NCI-H446 treated with DMSO at 0.1 percent for 48 hours (cell line): ENCODE results near the gene RNLS.
"Not testable (repeated sequence)": the region's sequence is repeated elsewhere in the genome, so short reads cannot be mapped to it uniquely, and the experiment has no call there.

Experiments
- DNase-seq: peaks from one replicate; lab custom pipeline; 2025; lab: John Stamatoyannopoulos, UW

The RNLS gene

GRCh38 chr10:88293651-88294230 lies 289.4 kb downstream of the RNLS start:
- no peak for DNase-seq

DNA sequence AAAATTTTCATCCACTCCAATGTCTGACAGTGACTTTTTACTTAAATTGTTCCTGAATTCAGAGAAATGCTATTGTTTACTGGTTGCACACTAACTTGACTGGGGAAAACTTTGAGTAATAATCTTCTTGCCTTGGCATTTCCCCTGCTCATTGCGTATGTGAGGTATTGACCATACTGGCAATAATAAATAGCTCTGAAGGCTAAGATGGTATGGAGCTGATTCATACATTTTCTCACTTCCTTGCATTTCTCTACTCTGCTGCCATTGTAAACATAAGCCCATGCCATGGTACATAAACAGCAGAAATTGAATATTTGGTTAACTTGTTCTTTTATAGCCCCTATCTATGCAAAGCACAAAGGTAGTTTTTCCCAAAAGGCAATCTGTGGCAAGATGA lies 290.0 kb downstream of the RNLS start:
- no peak for DNase-seq

DNA sequence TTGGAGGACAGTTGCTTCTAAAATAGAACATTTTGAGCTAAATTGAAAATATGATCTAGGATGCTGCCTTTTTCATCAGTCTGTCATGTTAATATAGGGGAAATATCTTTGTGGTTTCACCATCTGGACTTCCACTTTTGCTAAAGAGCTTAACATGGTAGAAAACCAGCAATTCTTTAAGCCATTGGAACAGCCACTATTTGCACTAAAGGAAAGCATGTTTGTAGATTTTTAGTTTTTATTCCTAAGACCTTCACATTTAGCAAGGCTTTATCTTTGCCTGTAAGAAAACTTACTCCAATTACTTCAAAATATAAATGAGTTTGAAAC lies 291.0 kb downstream of the RNLS start:
- no peak for DNase-seq

DNA sequence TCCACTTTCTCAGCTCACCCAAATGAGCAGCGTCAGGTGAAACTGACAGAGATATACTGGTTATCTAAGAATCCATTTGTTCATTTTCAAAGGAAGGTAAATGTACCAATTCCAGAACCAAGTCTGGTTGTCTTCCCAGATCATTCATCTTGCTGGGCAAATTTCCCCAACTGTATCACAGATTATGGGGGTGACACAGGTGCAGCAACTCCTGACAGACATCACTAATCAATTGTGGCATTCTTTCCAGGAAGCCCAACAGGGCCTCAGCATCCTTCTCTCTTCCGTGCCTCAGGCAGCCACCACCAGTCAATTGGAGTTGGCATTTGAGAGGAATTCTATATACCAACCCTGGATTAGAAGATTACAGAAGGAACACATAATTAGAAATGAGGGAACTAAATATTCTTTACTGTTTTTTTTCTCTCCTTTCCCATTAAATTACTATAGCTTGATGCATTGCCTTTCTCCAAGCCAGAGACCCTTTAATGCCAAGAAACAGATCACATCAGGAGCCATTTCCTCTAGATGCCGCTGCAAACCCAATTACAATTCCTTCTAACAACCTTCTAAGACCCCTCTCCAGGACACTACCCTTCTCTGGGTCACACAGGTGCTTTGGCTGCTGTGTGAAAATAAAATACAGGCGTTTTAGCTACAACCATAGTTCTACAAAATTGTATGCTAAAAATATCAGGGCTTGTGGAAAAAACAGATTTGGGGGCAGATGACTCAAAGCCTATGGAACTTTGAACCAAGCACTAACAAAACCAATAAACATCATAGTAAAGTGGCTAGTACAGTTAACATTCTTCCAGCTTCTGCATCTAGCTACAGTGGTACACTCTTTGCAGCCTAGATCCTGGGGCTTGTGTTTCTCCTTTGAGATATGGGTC lies 291.6 kb downstream of the RNLS start:
- no peak for DNase-seq

DNA sequence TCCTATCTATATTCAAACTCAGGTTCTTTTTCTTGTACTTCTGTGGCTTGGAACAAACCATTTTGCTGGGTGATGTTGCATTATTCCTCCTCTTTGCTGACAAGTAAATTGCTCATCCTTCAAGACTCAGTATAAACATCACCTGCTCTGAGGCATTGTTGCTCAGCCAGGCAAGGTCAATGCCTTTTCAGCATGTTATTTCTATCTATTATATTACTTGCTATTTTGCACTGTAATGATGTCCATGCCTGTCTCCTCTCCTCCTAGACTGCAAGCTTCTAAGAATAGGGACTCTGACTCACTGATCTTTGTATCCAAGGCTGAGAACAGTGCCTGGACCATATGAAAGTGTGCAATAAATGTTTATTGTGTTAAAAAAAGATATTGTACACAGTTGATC lies 293.8 kb downstream of the RNLS start:
- DNase-seq = no peak

- DNase-seq = no peak
Observed at GRCh38 chr10:88288320-88289059, 294.6 kb downstream of the RNLS start.

DNA sequence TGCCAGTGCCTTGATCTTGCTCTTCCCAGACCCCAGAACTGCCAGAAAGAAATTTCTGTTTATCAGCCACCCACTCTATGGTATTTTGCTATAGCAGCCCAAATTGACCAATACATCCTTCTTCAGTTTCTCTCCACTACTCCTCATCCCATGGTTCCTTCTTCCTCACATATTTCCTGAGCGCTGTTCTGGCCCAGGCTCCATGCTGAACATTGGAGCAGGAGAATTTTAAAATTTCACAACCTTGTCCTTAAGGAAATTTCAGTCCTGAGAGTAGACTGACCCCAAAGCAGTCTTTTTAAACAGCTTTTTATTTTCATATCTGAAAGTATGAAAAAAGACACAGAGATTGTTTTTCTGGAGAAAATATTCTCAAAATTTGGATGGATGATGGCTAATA lies 297.1 kb downstream of the RNLS start:
- no peak for DNase-seq

- no peak for DNase-seq
Observed at GRCh38 chr10:88281592-88282347, 301.3 kb downstream of the RNLS start.

- no peak for DNase-seq
Observed at GRCh38 chr10:88280518-88280917, 302.6 kb downstream of the RNLS start.

DNA sequence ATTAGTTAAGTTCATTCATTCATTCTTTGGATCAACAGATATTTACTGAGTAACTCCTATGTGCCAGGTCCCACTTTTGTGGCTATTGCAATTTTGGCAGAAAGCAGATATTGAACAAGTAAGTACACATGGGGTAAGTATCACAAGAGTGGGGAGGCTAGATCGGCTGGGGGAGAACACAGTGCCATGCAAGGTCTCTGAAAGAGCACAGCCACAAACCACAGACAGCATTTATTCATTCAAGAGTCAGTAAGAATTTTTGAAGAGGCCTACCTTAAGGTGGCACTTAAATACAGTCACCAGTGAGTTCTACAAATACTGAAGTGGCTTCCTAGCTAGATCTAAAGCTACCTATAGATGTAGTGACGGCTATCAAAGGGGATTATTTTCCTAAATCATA lies 304.2 kb downstream of the RNLS start:
- no peak for DNase-seq

DNA sequence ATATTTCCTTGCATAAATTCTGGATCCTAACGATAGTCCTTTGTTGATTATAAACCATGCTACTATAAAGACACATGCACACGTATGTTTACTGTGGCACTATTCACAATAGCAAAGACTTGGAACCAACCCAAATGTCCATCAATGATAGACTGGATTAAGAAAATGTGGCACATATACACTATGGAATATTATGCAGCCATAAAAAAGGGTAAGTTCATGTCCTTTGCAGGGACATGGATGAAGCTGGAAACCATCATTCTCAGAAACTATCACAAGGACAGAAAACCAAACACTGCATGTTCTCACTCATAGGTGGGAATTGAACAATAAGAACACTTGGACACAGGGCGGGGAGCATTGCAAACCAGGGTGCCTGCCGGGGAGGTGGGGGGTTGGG lies 306.2 kb downstream of the RNLS start:
- DNase-seq = not testable (repeated sequence)

DNA sequence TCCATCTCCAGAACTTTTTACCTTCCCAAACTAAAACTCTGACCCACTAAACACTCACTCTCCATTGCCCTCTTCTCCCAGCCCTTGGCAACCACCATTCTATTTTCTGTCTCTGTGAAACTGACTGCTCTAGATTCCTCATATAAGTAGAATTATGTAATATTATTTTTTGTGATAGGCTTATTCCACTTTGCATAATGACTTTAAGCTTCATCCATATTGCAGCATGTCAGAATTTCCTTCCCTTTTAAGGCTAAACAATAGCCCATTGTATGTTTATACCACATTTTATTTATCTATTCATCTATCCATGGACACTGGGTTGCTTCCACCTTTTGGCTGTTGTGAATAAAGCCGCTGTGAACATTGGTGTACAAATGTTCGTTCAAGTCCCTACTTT lies 308.8 kb downstream of the RNLS start:
- no peak for DNase-seq

DNA sequence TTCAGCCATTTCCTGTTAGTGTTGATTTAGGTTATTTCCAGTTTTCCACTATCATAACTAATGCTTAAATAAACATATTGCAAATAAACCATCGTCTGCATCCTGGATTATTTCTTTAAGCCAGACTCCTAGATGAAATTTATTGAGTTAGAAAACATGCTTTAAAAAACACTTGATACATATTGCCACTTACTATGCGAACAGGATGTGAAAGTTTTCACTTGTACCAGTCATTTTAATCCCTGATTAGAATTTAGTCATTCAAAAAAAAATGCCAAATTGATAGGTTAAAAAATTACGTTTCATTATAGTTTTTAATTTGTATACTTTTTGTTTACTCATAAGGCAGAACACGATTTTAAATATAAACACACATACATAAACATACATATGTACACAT lies 309.6 kb downstream of the RNLS start:
- DNase-seq = no peak

- DNase-seq = no peak
Observed at GRCh38 chr10:88271761-88272543, 311.2 kb downstream of the RNLS start.

DNA sequence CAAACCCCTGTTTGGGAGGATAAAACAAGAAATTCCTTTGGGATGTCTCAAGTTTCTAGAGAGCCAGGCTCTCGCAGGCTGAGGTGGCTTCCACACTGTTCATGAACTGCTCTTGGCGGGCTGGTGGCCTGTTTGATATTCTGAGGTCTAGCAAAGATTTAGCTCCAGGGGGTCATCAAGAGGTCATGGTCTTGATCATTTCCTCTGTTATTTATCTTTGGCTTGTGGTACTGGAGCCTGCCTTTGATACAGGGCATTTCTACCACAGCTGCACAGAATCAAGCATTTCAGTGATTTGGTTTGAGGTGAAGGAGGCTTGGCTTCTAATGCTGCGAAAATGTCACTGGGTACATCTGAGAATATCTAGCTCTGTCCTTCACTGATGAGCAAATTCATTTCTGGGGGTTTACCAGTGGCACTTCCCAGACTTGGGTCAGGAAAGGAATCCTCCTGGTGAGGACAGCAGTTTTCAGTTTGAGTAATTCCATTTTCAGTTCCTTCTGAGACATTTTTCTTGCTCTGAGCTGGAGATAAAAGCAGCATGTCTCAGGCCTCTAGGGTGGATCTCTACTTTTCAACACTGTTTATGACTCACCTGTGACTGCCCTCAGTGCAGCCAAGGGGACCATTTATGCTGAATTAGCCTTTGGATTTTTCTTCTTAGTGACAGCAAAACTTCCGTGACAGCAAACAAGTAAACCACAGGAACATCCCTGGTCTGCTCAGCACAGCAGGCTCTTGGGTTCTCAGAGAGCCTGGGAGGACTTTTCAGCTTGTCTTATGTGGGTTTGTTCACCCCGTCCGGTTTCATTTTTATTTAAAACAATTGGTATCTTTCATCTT lies 312.0 kb downstream of the RNLS start:
- no peak for DNase-seq

DNA sequence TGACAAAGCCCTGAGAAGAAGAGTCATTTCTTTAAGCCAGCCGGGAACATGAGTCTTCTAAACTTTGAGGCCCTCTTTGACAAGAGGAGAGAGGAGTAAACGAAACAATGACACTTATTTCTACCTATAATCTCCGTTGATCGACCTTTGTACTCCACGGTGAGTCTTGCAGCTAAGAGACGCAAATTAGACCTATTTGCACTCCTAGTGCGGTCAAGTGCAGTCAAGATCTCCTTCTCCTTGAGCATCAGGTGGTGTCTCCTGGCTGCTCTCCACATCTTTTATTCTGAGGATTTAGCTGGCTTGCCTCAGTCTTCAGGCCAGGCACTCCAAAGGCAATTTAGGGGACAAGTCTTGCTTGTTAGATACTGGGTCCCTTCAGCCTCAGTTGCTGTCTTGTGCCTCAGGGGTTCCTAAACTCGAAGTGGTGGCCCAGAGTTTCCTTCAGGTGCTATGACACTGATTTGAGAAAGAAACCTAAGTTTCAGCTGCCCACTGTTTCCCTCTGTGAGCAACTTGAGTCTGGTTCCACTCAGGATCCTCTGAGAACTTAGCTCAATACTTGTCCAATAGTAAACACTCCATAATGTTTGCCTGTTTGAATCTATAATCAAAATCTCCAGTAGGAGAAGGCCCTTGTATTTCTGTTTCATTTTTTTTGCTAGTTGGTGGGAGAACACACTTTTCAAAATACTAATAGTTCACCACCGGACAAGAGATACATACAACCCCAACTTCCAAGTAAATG lies 312.9 kb downstream of the RNLS start:
- no peak for DNase-seq

DNA sequence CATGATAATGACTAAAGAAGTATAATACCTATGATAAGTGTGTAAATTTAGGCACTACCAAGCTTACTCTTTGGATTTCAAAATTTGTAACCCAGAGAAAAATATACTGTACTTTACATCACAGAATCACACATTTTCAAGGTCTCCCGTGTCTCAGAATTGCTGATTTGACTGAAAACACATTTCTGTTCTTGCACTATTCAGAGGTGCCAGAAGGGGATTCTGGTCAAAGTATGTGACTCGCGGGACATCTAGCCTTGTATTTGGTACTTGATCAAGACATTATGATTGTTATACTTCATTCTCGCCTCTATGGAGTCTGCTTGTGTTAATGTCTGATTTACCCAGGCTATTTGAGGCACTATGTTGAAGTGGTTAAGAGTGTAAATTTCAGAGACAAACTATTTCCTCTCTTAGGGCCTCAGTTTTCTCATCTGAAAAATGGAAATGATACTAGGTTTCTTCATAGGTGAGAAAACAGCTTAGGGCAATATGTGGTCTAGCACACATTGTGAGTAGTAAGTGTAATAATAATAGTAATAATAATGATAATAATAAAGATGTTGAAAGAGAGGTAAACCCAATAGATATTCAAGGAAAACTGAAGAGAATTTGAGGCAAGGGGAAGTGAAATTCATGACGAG lies 320.4 kb downstream of the RNLS start:
- no peak for DNase-seq

GRCh38 chr10:88261152-88261551 lies 322.0 kb downstream of the RNLS start:
- no peak for DNase-seq

GRCh38 chr10:88260329-88261051 lies 322.6 kb downstream of the RNLS start:
- DNase-seq = no peak
